Kidney (tissue), 14 donors: ENCODE data around the gene PARD6A. TPM values are rescaled to one million over a fixed set of nuclear protein-coding genes. Genes with fewer than 3 reads are reported as not detected.

Experiments
- DNase-seq, 5 donors: peaks; one replicate each; pipeline ENCODE4 v3.0.0-alpha.2; 2013 to 2020
- FAIRE-seq: peaks from 2 replicates; lab custom pipeline; 2012; peaks lifted over from hg19 to GRCh38; lab: Jason Lieb, UNC
- H3K27ac ChIP-seq, 2 donors: one replicate each; pipeline ENCODE4 v1.7.0; 2013; ENCODE audit warnings: low read depth in 2 of 2, low read length in 2 of 2, inconsistent platforms in 1 of 2
- H3K27me3 ChIP-seq: one replicate; pipeline ENCODE4 v1.7.1; 2013; ENCODE audit warnings: low read length, inconsistent platforms; ENCODE audit not compliant: control insufficient read depth, insufficient read depth
- H3K36me3 ChIP-seq, 3 donors: one replicate each; pipeline versions ENCODE4 v1.7.0 to v1.7.1; 2013; ENCODE audit warnings: low read length in 3 of 3, control low read depth in 1 of 3, inconsistent platforms in 1 of 3; ENCODE audit not compliant: insufficient read depth in 3 of 3, control insufficient read depth in 2 of 3
- H3K4me1 ChIP-seq, 3 donors: one replicate each; pipeline versions ENCODE4 v1.7.0 to v1.7.1; 2013; ENCODE audit warnings: low read length in 3 of 3, inconsistent platforms in 1 of 3, low read depth in 1 of 3; ENCODE audit not compliant: control insufficient read depth in 2 of 3, insufficient read depth in 2 of 3
- H3K4me3 ChIP-seq, 3 donors: one replicate each; pipeline versions ENCODE4 v1.7.0 to v1.8.1; 2013; ENCODE audit warnings: low read length in 3 of 3, control low read depth in 1 of 3, inconsistent platforms in 1 of 3
- H3K9ac ChIP-seq, 3 donors: one replicate each; pipeline versions ENCODE4 v1.7.0 to v1.7.1; 2013; ENCODE audit warnings: low read length in 3 of 3, control low read depth in 1 of 3, inconsistent platforms in 1 of 3
- H3K9me3 ChIP-seq, 3 donors: one replicate each; pipeline versions ENCODE4 v1.7.0 to v1.7.1; 2013; ENCODE audit warnings: low read length in 3 of 3, control low read depth in 1 of 3, inconsistent platforms in 1 of 3; ENCODE audit not compliant: control insufficient read depth in 2 of 3, insufficient read depth in 1 of 3
- intact Hi-C: fragments of 100-400 bp; cut with DNase I; formaldehyde crosslinking; loops from one replicate; pipeline ENCODE4 v1.11.1; 2022
- polyA plus RNA-seq: library from polyadenylated mRNA; stranded (reverse); fragments of 350-450 nt; fragmentation: Illumina TruSeq; extraction: RNeasy Lipid Tissue Mini Kit (QIAGEN cat#74804); gene quantifications from one replicate; pipeline ENCODE4 v1.2.3, GENCODE V29; 2014; ENCODE audit warnings: low read depth, low replicate concordance; ENCODE audit not compliant: insufficient read depth
- total RNA-seq: library from RNA; stranded (reverse); fragmentation: NEBNext Ultra II Directional; extraction: Animal tissue kit (Norgen Biotek cat#: 25700); gene quantifications from one replicate; pipeline ENCODE4 v1.2.1, GENCODE V29; 2021
- TF ChIP-seq, protein P1 (sequence below): IDR thresholded peaks from 3 replicates; pipeline ENCODE4 v1.5.1; 2012; ENCODE audit warnings: mild to moderate bottlenecking, moderate library complexity, borderline replicate concordance; ENCODE audit not compliant: insufficient read depth; ENCODE audit errors: extremely low read depth
- donor health status: control.
- donor health status: control.
- donor health status: control.
- donor health status: control.
- donor health status: control.
- donor health status: DM: yes; HTN: yes; CAD: no.
- donor health status: Normal renal cell carcinoma (clear cell type).

The PARD6A gene
- total and polyA plus RNA-seq, 2 donors from 2014 or later, result 6.1 to 17.1 TPM

DNA sequence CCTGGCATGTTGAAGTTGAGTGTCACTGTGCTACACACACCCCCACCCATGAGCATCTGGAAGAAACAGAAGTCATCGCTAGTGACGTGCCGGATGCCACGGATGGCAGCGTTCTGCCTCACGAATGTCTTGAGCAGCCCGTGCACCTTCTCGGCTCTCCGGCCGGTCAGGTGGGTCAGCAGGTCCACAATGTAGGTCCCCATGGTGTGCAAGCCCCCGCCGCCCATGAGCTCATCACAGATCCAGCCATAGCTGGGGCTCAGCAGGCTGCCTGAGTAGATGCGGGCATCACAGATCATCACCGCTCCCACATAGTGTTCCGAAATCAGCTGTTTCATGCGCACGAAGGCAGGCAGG lies 14.8 kb downstream of the PARD6A start:
- FAIRE-seq (no peak), DNase-seq (peak in 1 of 5 donors; percentile 66)
- Histone ChIP-seq H3K9ac (no peak overlapping the region), H3K4me1 (peaks cover 0 to 20% (median 19%) of the 10 kb centered on the region in 3 donors), H3K9me3 (no peaks in the 10 kb centered on the region), H3K27ac (peak overlapping the region in 1 of 2 donors; percentile 11), H3K27me3 (no peaks in the 10 kb centered on the region), H3K36me3 (no peaks in the 10 kb centered on the region), H3K4me3 (no peak overlapping the region)
- intact Hi-C loops, result loop anchor here (10.0 kb wide), 1 partner anchor 249 kb away; no protein-coding TSS in a partner anchor
- TF ChIP-seq, protein P1, sequence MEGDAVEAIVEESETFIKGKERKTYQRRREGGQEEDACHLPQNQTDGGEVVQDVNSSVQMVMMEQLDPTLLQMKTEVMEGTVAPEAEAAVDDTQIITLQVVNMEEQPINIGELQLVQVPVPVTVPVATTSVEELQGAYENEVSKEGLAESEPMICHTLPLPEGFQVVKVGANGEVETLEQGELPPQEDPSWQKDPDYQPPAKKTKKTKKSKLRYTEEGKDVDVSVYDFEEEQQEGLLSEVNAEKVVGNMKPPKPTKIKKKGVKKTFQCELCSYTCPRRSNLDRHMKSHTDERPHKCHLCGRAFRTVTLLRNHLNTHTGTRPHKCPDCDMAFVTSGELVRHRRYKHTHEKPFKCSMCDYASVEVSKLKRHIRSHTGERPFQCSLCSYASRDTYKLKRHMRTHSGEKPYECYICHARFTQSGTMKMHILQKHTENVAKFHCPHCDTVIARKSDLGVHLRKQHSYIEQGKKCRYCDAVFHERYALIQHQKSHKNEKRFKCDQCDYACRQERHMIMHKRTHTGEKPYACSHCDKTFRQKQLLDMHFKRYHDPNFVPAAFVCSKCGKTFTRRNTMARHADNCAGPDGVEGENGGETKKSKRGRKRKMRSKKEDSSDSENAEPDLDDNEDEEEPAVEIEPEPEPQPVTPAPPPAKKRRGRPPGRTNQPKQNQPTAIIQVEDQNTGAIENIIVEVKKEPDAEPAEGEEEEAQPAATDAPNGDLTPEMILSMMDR, result no peak

DNA sequence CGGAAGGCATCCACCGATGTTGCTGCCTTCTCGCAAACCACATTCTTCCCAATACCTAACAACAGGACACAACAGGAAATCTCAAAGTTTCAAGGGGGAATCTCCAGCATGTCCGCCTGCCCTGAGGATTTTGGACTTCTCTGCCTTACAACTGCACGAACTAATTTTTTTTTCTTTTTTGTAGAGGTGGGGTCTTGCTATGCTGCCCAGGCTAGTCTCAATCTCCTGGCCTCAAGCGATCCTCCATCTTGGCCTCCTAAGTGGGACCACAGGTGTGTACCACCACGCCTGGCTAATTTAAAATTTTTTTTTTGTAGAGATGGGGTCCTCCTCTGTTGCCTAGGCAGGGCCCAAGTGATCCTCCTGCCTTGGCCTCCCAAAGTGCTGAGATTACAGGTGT lies 15.2 kb downstream of the PARD6A start:
- FAIRE-seq (no peak), DNase-seq (no peak)
- Histone ChIP-seq H3K4me1 (peaks cover 0 to 20% (median 19%) of the 10 kb centered on the region in 3 donors), H3K27me3 (no peaks in the 10 kb centered on the region), H3K36me3 (no peaks in the 10 kb centered on the region), H3K27ac (peak overlapping the region in 1 of 2 donors; percentile 11), H3K9ac (no peak overlapping the region), H3K9me3 (no peaks in the 10 kb centered on the region), H3K4me3 (no peak overlapping the region)
- intact Hi-C loops, result loop anchor here (10.0 kb wide), 1 partner anchor 249 kb away; no protein-coding TSS in a partner anchor
- TF ChIP-seq, protein P1, result no peak

DNA sequence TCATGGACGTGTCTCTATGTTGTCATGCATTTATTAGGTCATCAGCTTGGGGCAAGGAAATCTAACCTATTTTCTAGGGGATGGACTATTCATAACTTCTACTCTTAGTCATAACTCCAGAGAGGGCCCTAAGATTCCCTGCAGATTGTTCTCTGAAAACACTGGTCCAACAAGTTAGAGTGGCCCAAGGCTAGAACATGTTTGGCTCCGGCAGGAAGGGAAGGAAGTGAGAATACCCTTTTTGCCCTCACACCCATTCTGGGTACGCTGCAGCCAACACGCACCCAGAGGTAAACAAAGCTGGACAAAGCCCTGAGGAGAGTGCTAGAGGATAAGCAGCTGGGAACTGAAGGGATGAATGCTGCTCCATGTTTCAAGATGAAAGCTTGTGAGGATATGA lies 15.8 kb downstream of the PARD6A start:
- Histone ChIP-seq H3K36me3 (no peaks in the 10 kb centered on the region), H3K27ac (no peak overlapping the region), H3K4me1 (peaks cover 0 to 20% (median 19%) of the 10 kb centered on the region in 3 donors), H3K4me3 (no peak overlapping the region), H3K27me3 (no peaks in the 10 kb centered on the region), H3K9ac (no peak overlapping the region), H3K9me3 (no peaks in the 10 kb centered on the region)
- no peak for DNase-seq
- intact Hi-C loops, result loop anchor here (10.0 kb wide), 1 partner anchor 248 kb away; no protein-coding TSS in a partner anchor
- no peak for FAIRE-seq
- TF ChIP-seq, protein P1, result no peak

DNA sequence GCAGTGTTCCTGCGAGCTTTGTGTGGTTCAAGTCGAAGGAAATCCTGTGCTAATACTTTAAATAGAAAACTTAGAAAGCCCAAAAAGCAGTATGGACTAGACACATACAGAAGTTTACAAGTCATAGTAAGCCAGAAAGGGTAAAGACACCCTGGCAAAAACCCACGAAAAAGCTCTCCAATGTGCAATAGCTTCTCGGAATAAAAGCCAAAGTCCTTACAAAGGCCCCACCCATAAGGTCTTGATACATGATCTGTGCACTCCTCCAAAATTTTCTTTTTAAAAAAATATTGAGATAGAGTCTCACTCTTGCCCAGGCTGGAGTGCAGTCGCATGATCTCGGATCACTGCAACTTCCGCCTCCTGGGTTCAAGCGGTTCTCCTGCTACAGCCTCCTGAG lies 16.2 kb downstream of the PARD6A start:
- H3K27ac ChIP-seq, result no peak overlapping the region
- H3K27me3 ChIP-seq, result no peaks in the 10 kb centered on the region
- peaks cover 0 to 20% (median 19%) of the 10 kb centered on the region in 3 donors for H3K4me1 ChIP-seq

More for the DNA sequence above, 16.2 kb downstream of the PARD6A start:
- Histone ChIP-seq H3K4me3 (no peak overlapping the region), H3K9ac (no peak overlapping the region), H3K36me3 (no peaks in the 10 kb centered on the region), H3K9me3 (no peaks in the 10 kb centered on the region)
- no peak for FAIRE-seq
- DNase-seq, result no peak
- intact Hi-C loops, result loop anchor here (10.0 kb wide), 1 partner anchor 248 kb away; no protein-coding TSS in a partner anchor
- TF ChIP-seq, protein P1, result no peak
